ENCODE results near the gene SDK1. TPM values are rescaled to one million over a fixed set of nuclear protein-coding genes. Genes with fewer than 3 reads are reported as not detected.

The SDK1 gene
- total RNA-seq, 3 donors from 2014 or later (not counting 1 experiment from before 2014, with no cell fraction given): 0.05 to 0.11 TPM; not detected in 1

DNA sequence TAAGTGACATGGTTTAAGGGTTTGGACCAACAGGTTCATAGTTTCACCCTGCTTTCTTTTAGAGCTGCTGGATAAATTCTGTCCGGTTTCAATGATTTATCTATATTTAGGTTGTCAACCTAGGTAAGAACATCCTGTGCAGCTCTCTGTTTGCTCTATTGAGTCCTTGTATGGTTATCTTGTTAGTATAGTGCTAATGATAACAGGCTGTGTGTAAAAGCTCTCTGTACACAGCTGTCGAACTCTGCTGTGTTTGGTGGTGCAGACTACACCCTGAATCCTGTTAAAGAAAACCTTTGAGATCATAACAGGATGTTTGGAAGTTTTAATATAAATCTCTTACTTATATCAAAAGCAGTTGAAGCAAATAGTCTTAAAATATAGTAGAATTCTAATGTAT, 219.2 kb downstream of the SDK1 start:
- Mint-ChIP-seq H3K4me1 (no peaks in the 10 kb centered on the region), H3K36me3 (no peaks in the 10 kb centered on the region), H3K27me3 (ENCODE audit: low read depth in 2 of 2) (peaks cover 16 to 46% of the 10 kb centered on the region in 2 donors), H3K4me3 (no peak overlapping the region), H3K9me3 (no peaks in the 10 kb centered on the region), H3K27ac (no peak overlapping the region)
- ATAC-seq (no peak), DNase-seq (no peak)
- Histone ChIP-seq H3K4me3 (ENCODE audit: low read length) (no peak overlapping the region), H3K27me3 (ENCODE audit: control insufficient read depth, insufficient read depth, low read length) (peaks cover 6% of the 10 kb centered on the region), H3K36me3 (ENCODE audit: control insufficient read depth, insufficient read depth, low read length) (no peaks in the 10 kb centered on the region), H3K27ac (ENCODE audit: low read length) (no peak overlapping the region), H3K4me1 (ENCODE audit: control insufficient read depth, insufficient read depth, low read length) (no peaks in the 10 kb centered on the region), H3K9me3 (ENCODE audit: control insufficient read depth, insufficient read depth, low read length) (no peaks in the 10 kb centered on the region)
- TF ChIP-seq, protein P1, sequence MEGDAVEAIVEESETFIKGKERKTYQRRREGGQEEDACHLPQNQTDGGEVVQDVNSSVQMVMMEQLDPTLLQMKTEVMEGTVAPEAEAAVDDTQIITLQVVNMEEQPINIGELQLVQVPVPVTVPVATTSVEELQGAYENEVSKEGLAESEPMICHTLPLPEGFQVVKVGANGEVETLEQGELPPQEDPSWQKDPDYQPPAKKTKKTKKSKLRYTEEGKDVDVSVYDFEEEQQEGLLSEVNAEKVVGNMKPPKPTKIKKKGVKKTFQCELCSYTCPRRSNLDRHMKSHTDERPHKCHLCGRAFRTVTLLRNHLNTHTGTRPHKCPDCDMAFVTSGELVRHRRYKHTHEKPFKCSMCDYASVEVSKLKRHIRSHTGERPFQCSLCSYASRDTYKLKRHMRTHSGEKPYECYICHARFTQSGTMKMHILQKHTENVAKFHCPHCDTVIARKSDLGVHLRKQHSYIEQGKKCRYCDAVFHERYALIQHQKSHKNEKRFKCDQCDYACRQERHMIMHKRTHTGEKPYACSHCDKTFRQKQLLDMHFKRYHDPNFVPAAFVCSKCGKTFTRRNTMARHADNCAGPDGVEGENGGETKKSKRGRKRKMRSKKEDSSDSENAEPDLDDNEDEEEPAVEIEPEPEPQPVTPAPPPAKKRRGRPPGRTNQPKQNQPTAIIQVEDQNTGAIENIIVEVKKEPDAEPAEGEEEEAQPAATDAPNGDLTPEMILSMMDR (IDR thresholded peaks at IDR 0.05): no peak
- intact Hi-C loops (cut with micrococcal nuclease): no loop called here
- WGBS (ENCODE audit: insufficient coverage): 85% methylated on average over 2 of the region's 2 CpGs

DNA sequence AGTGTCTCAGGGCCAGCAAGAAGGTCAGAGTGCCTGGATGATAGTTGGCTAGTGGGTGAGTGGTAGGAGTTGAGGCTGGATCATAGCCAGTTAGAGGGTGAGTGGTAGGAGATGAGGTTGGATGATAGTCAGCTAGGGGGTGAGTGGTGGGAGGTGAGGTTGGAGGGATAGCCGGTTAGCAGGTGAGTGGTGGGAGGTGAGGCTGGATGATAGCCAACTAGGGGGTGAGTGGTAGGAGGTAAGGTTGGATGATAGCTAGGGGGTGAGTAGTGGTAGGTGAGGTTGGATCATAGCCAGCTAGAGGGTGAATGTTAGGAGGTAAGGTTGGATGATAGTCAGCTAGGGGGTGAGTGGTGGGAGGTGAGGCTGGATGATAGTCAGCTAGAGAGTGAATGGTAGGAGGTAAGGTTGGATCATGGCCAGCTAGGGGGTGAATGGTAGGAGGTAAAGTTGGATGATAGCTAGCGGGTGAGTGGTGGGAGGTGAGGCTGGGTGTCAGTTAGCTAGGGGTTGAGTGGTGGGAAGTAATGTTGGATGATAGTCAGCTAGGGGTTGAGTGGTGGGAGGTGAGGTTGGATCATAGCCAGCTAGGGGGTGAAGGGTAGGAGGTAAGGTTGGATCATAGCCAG, 226.6 kb downstream of the SDK1 start:
- Histone ChIP-seq H3K4me3 (ENCODE audit: low read length) (no peak overlapping the region), H3K4me1 (ENCODE audit: control insufficient read depth, insufficient read depth, low read length) (no peaks in the 10 kb centered on the region), H3K27me3 (ENCODE audit: control insufficient read depth, insufficient read depth, low read length) (no peaks in the 10 kb centered on the region), H3K36me3 (ENCODE audit: control insufficient read depth, insufficient read depth, low read length) (no peaks in the 10 kb centered on the region), H3K9me3 (ENCODE audit: control insufficient read depth, insufficient read depth, low read length) (no peaks in the 10 kb centered on the region), H3K27ac (ENCODE audit: low read length) (no peak overlapping the region)
- peaks cover 21 to 30% of the 10 kb centered on the region in 2 donors for H3K27me3 Mint-ChIP-seq (ENCODE audit: low read depth in 2 of 2)
- TF ChIP-seq, protein P1 (IDR thresholded peaks at IDR 0.05): no peak
- no peaks in the 10 kb centered on the region for H3K9me3 Mint-ChIP-seq
- no peak overlapping the region for H3K27ac Mint-ChIP-seq
- 88% methylated on average over 2 of the region's 2 CpGs for WGBS (ENCODE audit: insufficient coverage)
- ATAC-seq (no peak), DNase-seq (no peak)
- H3K4me3 Mint-ChIP-seq: no peak overlapping the region
- H3K4me1 Mint-ChIP-seq: no peaks in the 10 kb centered on the region
- H3K36me3 Mint-ChIP-seq: no peaks in the 10 kb centered on the region
- intact Hi-C loops (cut with micrococcal nuclease): no loop called here

DNA sequence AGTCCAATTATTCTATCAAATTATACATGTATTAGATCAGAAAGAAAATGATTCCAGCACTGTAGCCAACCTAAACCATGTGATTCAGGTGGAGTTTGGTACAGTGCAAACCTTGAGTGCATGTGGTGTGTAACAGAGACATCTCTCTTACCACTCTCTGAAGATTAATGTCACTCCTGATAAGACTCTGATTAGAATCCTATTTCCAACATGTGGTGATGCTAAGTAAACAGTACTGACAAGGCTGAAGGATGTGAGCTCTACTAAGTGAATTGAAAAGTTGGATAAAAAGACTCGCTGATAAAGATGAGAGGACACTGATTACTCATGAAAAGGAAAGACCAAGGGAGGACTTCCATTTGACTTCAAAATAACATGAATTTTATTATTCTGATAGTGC, 232.0 kb downstream of the SDK1 start:
- WGBS (ENCODE audit: insufficient coverage): 86% methylated on average over 1 of the region's 1 CpG
- H3K4me1 Mint-ChIP-seq: no peaks in the 10 kb centered on the region
- Histone ChIP-seq H3K27ac (ENCODE audit: low read length) (no peak overlapping the region), H3K27me3 (ENCODE audit: control insufficient read depth, insufficient read depth, low read length) (no peaks in the 10 kb centered on the region), H3K4me3 (ENCODE audit: low read length) (no peak overlapping the region), H3K4me1 (ENCODE audit: control insufficient read depth, insufficient read depth, low read length) (no peaks in the 10 kb centered on the region), H3K9me3 (ENCODE audit: control insufficient read depth, insufficient read depth, low read length) (no peaks in the 10 kb centered on the region), H3K36me3 (ENCODE audit: control insufficient read depth, insufficient read depth, low read length) (no peaks in the 10 kb centered on the region)
- no peak overlapping the region for H3K4me3 Mint-ChIP-seq
- no peak for ATAC-seq
- intact Hi-C loops (cut with micrococcal nuclease): no loop called here
- TF ChIP-seq, protein P1 (IDR thresholded peaks at IDR 0.05): no peak
- peaks cover 21 to 22% of the 10 kb centered on the region in 2 donors for H3K27me3 Mint-ChIP-seq (ENCODE audit: low read depth in 2 of 2)
- H3K9me3 Mint-ChIP-seq: no peaks in the 10 kb centered on the region
- no peak for DNase-seq
- no peaks in the 10 kb centered on the region for H3K36me3 Mint-ChIP-seq
- H3K27ac Mint-ChIP-seq: no peak overlapping the region
